ENCODE measurements around the gene C17orf78.
"Not testable (repeated sequence)": the region's sequence is repeated elsewhere in the genome, so short reads cannot be mapped to it uniquely, and the experiment has no call there.

The C17orf78 gene

DNA sequence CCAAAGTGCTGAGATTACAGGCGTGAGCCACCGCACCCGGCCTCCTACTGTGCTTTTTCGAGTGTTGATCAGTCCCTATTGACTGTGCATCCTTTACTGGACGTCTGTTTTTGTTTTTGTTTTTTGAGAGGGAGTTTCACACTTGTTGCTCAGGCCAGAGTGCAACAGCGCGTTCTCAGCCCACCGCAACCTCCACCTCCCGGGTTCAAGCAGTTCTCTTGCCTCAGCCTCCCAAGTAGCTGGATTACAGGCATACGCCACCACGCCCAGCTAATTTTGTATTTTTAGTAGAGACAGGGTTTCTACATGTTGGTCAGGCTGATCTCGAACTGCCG, 32.3 kb downstream of the C17orf78 start:
- H2BK15ac ChIP-seq (ENCODE audit: low read length); H2BK12ac ChIP-seq (ENCODE audit: low read length); H2BK120ac ChIP-seq (ENCODE audit: low read depth, low read length); H3K27ac ChIP-seq (replicated peaks; ENCODE audit: low read length); H2AK5ac ChIP-seq (ENCODE audit: low read depth, low read length); H3K9ac ChIP-seq (ENCODE audit: low read depth, low read length, poor library complexity); H3K23ac ChIP-seq (ENCODE audit: low read depth, low read length, poor library complexity); H4K8ac ChIP-seq (ENCODE audit: low read depth, low read length); H2BK5ac ChIP-seq (ENCODE audit: low read length); DNase-seq (ENCODE audit: low spot score); H3K27me3 ChIP-seq (ENCODE audit: control insufficient read depth in 3 of 3, insufficient read depth in 3 of 3, low read depth in 1 of 3, low read length in 3 of 3); H3K18ac ChIP-seq (ENCODE audit: low read length); H3K4ac ChIP-seq (ENCODE audit: low read length); H3K4me3 ChIP-seq (ENCODE audit: low read length in 2 of 2); H2AFZ ChIP-seq (ENCODE audit: low read length); H4K91ac ChIP-seq (ENCODE audit: low read depth, low read length, poor library complexity); H3K4me1 ChIP-seq (ENCODE audit: control insufficient read depth in 2 of 2, insufficient read depth in 1 of 2, low read depth in 1 of 2, low read length in 2 of 2); H3K14ac ChIP-seq (ENCODE audit: low read length); H3K79me1 ChIP-seq (ENCODE audit: low read depth, low read length); H3K4me2 ChIP-seq (ENCODE audit: insufficient read depth, low read length, poor library complexity, severe bottlenecking); H3K9me3 ChIP-seq (replicated peaks in 1 of 2; ENCODE audit: control insufficient read depth in 2 of 2, insufficient read depth in 1 of 2, low read depth in 1 of 2, low read length in 2 of 2): not testable (repeated sequence)
- H3K36me3 ChIP-seq (replicated peaks in 1 of 2; ENCODE audit: control insufficient read depth in 2 of 2, insufficient read depth in 2 of 2, low read length in 2 of 2): peaks cover 3 to 64% of the 10 kb centered on the region in 2 donors
- WGBS, 2 donors (ENCODE audit: extremely low coverage in 2 of 2, insufficient read length in 2 of 2, insufficient replicate concordance in 1 of 2): no CpG with 5 or more reads among the region's 13 CpGs

DNA sequence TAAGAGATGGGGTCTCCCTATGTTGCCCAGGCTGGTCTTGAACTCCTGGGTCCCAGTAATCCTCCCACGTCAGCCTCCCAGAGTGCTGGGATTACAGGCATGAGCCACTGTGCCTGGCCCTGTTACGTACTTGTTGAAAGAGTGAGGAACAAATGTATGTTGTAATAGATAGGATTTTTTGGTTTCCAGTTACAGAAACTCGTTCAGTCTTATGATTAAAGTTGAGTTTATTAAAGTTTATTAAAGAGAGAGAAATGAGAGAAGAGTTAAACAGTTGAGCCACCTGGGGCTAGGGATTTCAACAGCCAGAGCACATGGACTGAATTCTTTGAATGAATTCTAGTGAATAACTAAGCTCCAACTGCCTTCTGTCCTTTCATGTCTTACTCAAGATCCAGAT, 34.6 kb downstream of the C17orf78 start:
- Histone ChIP-seq H3K23ac (ENCODE audit: low read depth, low read length, poor library complexity) (no peak overlapping the region), H3K9me3 (replicated peaks in 1 of 2; ENCODE audit: control insufficient read depth in 2 of 2, insufficient read depth in 1 of 2, low read depth in 1 of 2, low read length in 2 of 2) (peaks cover 0 to 8% of the 10 kb centered on the region in 2 donors), H2BK5ac (ENCODE audit: low read length) (no peak overlapping the region), H4K8ac (ENCODE audit: low read depth, low read length) (no peak overlapping the region), H3K4me3 (ENCODE audit: low read length in 2 of 2) (no peak overlapping the region), H3K4ac (ENCODE audit: low read length) (no peak overlapping the region), H3K4me1 (ENCODE audit: control insufficient read depth in 2 of 2, insufficient read depth in 1 of 2, low read depth in 1 of 2, low read length in 2 of 2) (no peaks in the 10 kb centered on the region), H2AFZ (ENCODE audit: low read length) (no peak overlapping the region), H4K91ac (ENCODE audit: low read depth, low read length, poor library complexity) (no peak overlapping the region), H3K36me3 (replicated peaks in 1 of 2; ENCODE audit: control insufficient read depth in 2 of 2, insufficient read depth in 2 of 2, low read length in 2 of 2) (peaks cover 6 to 72% of the 10 kb centered on the region in 2 donors), H3K18ac (ENCODE audit: low read length) (no peak overlapping the region), H3K79me1 (ENCODE audit: low read depth, low read length) (peaks cover 3% of the 10 kb centered on the region), H2BK120ac (ENCODE audit: low read depth, low read length) (no peak overlapping the region), H3K27ac (replicated peaks; ENCODE audit: low read length) (no peak overlapping the region), H3K27me3 (ENCODE audit: control insufficient read depth in 3 of 3, insufficient read depth in 3 of 3, low read depth in 1 of 3, low read length in 3 of 3) (no peaks in the 10 kb centered on the region), H2AK5ac (ENCODE audit: low read depth, low read length) (no peak overlapping the region), H3K4me2 (ENCODE audit: insufficient read depth, low read length, poor library complexity, severe bottlenecking) (no peak overlapping the region), H3K14ac (ENCODE audit: low read length) (no peak overlapping the region), H2BK12ac (ENCODE audit: low read length) (no peak overlapping the region), H2BK15ac (ENCODE audit: low read length) (no peak overlapping the region), H3K9ac (ENCODE audit: low read depth, low read length, poor library complexity) (no peak overlapping the region)
- WGBS, 2 donors (ENCODE audit: extremely low coverage in 2 of 2, insufficient read length in 2 of 2, insufficient replicate concordance in 1 of 2): 100% methylated on average over 1 of the region's 3 CpGs; no CpG with 5 or more reads in 1 of the 2 donors
- DNase-seq (ENCODE audit: low spot score): no peak

DNA sequence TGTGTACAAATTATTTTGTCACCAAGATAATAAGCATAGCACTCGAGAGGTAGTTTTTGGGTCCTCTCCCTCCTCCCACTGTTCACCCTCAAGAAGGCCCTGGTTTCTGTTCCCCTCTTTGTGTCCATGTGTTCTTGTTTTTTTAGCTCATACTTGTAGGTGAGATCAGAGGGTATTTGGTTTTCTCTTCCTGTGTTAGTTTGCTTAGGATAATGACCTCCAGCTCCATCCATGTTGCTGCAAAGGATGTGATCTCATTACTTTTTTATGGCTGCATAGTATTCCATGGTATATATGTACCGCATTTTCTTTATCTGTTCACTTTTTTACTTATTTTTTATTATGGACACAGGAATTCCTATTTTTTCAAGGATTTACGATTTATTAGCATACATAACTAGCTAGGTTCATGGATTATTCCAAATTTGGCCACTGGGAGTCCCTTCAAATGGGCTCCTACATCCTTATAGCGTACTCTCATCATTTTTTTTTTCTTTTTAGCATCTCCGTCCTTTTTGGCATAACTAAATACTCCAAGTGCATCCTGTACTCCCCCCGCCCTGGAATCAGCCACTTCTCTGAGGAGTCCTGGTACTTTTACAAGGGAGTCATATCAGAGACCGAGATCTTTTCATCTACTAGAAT, 38.2 kb downstream of the C17orf78 start:
- peaks cover 6 to 95% of the 10 kb centered on the region in 2 donors for H3K36me3 ChIP-seq (replicated peaks in 1 of 2; ENCODE audit: control insufficient read depth in 2 of 2, insufficient read depth in 2 of 2, low read length in 2 of 2)
- no CpG with 5 or more reads among the region's 7 CpGs for WGBS, 2 donors (ENCODE audit: extremely low coverage in 2 of 2, insufficient read length in 2 of 2, insufficient replicate concordance in 1 of 2)
- peaks cover 0 to 8% of the 10 kb centered on the region in 2 donors for H3K9me3 ChIP-seq (replicated peaks in 1 of 2; ENCODE audit: control insufficient read depth in 2 of 2, insufficient read depth in 1 of 2, low read depth in 1 of 2, low read length in 2 of 2)

DNA sequence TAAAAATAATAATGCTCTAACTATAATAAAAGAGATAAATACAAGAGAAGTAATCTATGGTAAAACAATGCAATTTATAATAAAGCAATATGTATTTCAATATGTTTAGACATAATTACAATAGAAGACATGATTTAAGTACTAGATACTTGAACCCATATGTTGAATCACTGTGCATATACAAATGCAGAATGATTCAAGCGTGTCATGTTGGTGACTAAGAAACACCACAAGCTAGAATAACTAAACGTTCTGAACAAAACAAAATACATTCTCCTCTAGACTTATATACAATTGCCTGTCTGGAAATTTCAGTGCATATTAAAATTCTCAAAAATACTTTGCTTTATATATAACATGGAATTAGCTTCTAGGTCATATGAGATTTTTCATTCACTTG, 42.1 kb downstream of the C17orf78 start:
- no peak overlapping the region for H2BK15ac ChIP-seq (ENCODE audit: low read length)
- H3K23ac ChIP-seq (ENCODE audit: low read depth, low read length, poor library complexity): no peak overlapping the region
- H3K9ac ChIP-seq (ENCODE audit: low read depth, low read length, poor library complexity): no peak overlapping the region
- H3K4me1 ChIP-seq (ENCODE audit: control insufficient read depth in 2 of 2, insufficient read depth in 1 of 2, low read depth in 1 of 2, low read length in 2 of 2): no peaks in the 10 kb centered on the region
- H3K27ac ChIP-seq (replicated peaks; ENCODE audit: low read length): no peak overlapping the region
- H3K27me3 ChIP-seq (ENCODE audit: control insufficient read depth in 3 of 3, insufficient read depth in 3 of 3, low read depth in 1 of 3, low read length in 3 of 3): no peaks in the 10 kb centered on the region
- no peak overlapping the region for H3K18ac ChIP-seq (ENCODE audit: low read length)
- peaks cover 0 to 8% of the 10 kb centered on the region in 2 donors for H3K9me3 ChIP-seq (replicated peaks in 1 of 2; ENCODE audit: control insufficient read depth in 2 of 2, insufficient read depth in 1 of 2, low read depth in 1 of 2, low read length in 2 of 2)
- H3K4me3 ChIP-seq (ENCODE audit: low read length in 2 of 2): no peak overlapping the region
- H2BK5ac ChIP-seq (ENCODE audit: low read length): no peak overlapping the region
- H3K36me3 ChIP-seq (replicated peaks in 1 of 2; ENCODE audit: control insufficient read depth in 2 of 2, insufficient read depth in 2 of 2, low read length in 2 of 2): peaks cover 4 to 89% of the 10 kb centered on the region in 2 donors
- H2BK12ac ChIP-seq (ENCODE audit: low read length): no peak overlapping the region
- no peak overlapping the region for H2BK120ac ChIP-seq (ENCODE audit: low read depth, low read length)
- WGBS, 2 donors (ENCODE audit: extremely low coverage in 2 of 2, insufficient read length in 2 of 2, insufficient replicate concordance in 1 of 2): no CpG with 5 or more reads among the region's 2 CpGs
- H3K14ac ChIP-seq (ENCODE audit: low read length): no peak overlapping the region
- H2AK5ac ChIP-seq (ENCODE audit: low read depth, low read length): no peak overlapping the region
- no peak overlapping the region for H4K91ac ChIP-seq (ENCODE audit: low read depth, low read length, poor library complexity)
- no peak overlapping the region for H2AFZ ChIP-seq (ENCODE audit: low read length)
- H3K4ac ChIP-seq (ENCODE audit: low read length): no peak overlapping the region
- H3K79me1 ChIP-seq (ENCODE audit: low read depth, low read length): no peaks in the 10 kb centered on the region
- no peak for DNase-seq (ENCODE audit: low spot score)
- no peak overlapping the region for H4K8ac ChIP-seq (ENCODE audit: low read depth, low read length)
- H3K4me2 ChIP-seq (ENCODE audit: insufficient read depth, low read length, poor library complexity, severe bottlenecking): no peak overlapping the region

More for the DNA sequence above, 38.2 kb downstream of the C17orf78 start:
- H3K18ac ChIP-seq (ENCODE audit: low read length): no peak overlapping the region
- no peak overlapping the region for H2BK15ac ChIP-seq (ENCODE audit: low read length)
- no peak overlapping the region for H3K27ac ChIP-seq (replicated peaks; ENCODE audit: low read length)
- H2BK12ac ChIP-seq (ENCODE audit: low read length): no peak overlapping the region
- H2BK120ac ChIP-seq (ENCODE audit: low read depth, low read length): no peak overlapping the region
- H3K4me3 ChIP-seq (ENCODE audit: low read length in 2 of 2): no peak overlapping the region
- DNase-seq (ENCODE audit: low spot score): no peak
- no peak overlapping the region for H4K8ac ChIP-seq (ENCODE audit: low read depth, low read length)
- no peak overlapping the region for H4K91ac ChIP-seq (ENCODE audit: low read depth, low read length, poor library complexity)
- no peak overlapping the region for H3K9ac ChIP-seq (ENCODE audit: low read depth, low read length, poor library complexity)
- H3K23ac ChIP-seq (ENCODE audit: low read depth, low read length, poor library complexity): no peak overlapping the region
- no peak overlapping the region for H3K4me2 ChIP-seq (ENCODE audit: insufficient read depth, low read length, poor library complexity, severe bottlenecking)
- H3K4ac ChIP-seq (ENCODE audit: low read length): no peak overlapping the region
- H2BK5ac ChIP-seq (ENCODE audit: low read length): no peak overlapping the region
- H3K79me1 ChIP-seq (ENCODE audit: low read depth, low read length): no peaks in the 10 kb centered on the region
- no peak overlapping the region for H2AK5ac ChIP-seq (ENCODE audit: low read depth, low read length)
- no peaks in the 10 kb centered on the region for H3K27me3 ChIP-seq (ENCODE audit: control insufficient read depth in 3 of 3, insufficient read depth in 3 of 3, low read depth in 1 of 3, low read length in 3 of 3)
- H3K4me1 ChIP-seq (ENCODE audit: control insufficient read depth in 2 of 2, insufficient read depth in 1 of 2, low read depth in 1 of 2, low read length in 2 of 2): no peaks in the 10 kb centered on the region
- H3K14ac ChIP-seq (ENCODE audit: low read length): no peak overlapping the region
- no peak overlapping the region for H2AFZ ChIP-seq (ENCODE audit: low read length)
